ENCODE results near the gene ACSS3.
A peak's percentile ranks its signal among the peaks of the same experiment; 100 is the strongest.
"Not testable (repeated sequence)": the region's sequence is repeated elsewhere in the genome, so short reads cannot be mapped to it uniquely, and the experiment has no call there.

ACSS3 gene

GRCh38 chr12:81209772-81210225, 131.9 kb downstream of the ACSS3 start:
- H3K27ac ChIP-seq, H3K4me3 ChIP-seq: not testable (repeated sequence)

DNA sequence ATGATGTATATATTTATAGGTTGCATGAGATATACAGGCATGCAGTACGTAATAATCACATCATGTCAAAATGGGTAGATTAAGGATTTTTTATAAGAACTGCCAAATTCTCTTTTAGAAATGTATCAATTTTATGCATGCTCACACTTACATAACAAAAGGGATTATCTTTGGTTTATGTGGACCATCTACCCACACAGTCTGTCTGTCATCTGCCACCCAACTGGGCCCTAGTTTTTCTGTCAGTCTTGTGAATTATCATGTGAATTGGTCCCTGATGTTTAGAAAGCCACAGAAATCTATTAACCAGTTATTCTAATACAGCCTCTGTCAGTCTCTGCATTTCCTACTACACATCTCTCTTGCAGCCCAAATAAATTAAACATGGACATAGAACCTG, 133.4 kb downstream of the ACSS3 start:
- H3K27ac ChIP-seq: no peak overlapping the region

GRCh38 chr12:81212996-81213696, 135.3 kb downstream of the ACSS3 start:
- H3K4me3 ChIP-seq: no peak overlapping the region

More for the DNA sequence above, 133.4 kb downstream of the ACSS3 start:
- H3K4me3 ChIP-seq: no peak overlapping the region

GRCh38 chr12:81216739-81217138, 138.9 kb downstream of the ACSS3 start:
- H3K4me3 ChIP-seq: no peak overlapping the region
- no peak overlapping the region for H3K27ac ChIP-seq

More at GRCh38 chr12:81212996-81213696, 135.3 kb downstream of the ACSS3 start:
- H3K27ac ChIP-seq: no peak overlapping the region

- H3K4me3 ChIP-seq: no peak overlapping the region
Measured at GRCh38 chr12:81221681-81222080, 143.8 kb downstream of the ACSS3 start.

GRCh38 chr12:81222846-81223592, 145.1 kb downstream of the ACSS3 start:
- Histone ChIP-seq H3K4me3 (no peak overlapping the region), H3K27ac (peak overlapping the region in 3 of 21 experiments; percentile 18 to 47 (median 43))

More at GRCh38 chr12:81221681-81222080, 143.8 kb downstream of the ACSS3 start:
- H3K27ac ChIP-seq: no peak overlapping the region

DNA sequence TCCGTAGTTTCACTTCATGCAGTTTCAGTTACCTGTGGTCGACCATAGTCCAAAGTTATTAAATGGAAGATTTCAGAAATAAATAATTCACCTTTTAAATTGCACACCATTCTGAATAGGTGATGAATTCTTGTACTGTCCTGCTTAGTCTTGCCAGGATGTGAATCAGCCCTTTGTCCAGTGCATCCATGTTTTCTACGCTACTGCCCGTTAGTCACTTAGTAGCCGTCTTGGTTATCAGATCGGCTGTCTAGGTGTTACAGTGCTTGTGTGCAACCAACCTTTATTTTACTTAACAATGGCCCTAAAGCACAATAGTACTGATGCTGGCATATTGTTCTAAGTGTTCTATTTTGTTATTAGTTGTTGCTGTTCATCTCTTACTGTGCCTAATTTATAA, 146.7 kb downstream of the ACSS3 start:
- no peak overlapping the region for H3K4me3 ChIP-seq
- H3K27ac ChIP-seq: no peak overlapping the region

DNA sequence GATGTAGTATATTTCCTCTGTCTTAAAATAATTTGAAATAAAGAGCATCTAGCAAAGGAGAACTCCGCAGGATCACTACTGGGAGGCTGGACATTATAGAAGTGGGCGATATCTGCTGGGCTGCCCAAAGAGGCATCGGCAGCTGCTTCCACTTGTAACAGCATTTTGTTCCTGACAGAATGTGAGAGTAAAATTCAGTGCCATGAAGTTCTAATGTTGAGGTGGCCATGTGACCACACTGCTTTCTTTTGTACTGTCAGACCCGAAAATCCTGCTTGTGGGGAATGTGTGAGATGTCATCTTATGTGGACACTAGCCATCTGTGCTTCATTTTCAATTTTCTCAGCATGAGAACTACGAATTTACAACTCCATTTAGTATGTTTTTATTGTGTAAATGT, 151.9 kb downstream of the ACSS3 start:
- Histone ChIP-seq H3K27ac (no peak overlapping the region), H3K4me3 (no peak overlapping the region)

DNA sequence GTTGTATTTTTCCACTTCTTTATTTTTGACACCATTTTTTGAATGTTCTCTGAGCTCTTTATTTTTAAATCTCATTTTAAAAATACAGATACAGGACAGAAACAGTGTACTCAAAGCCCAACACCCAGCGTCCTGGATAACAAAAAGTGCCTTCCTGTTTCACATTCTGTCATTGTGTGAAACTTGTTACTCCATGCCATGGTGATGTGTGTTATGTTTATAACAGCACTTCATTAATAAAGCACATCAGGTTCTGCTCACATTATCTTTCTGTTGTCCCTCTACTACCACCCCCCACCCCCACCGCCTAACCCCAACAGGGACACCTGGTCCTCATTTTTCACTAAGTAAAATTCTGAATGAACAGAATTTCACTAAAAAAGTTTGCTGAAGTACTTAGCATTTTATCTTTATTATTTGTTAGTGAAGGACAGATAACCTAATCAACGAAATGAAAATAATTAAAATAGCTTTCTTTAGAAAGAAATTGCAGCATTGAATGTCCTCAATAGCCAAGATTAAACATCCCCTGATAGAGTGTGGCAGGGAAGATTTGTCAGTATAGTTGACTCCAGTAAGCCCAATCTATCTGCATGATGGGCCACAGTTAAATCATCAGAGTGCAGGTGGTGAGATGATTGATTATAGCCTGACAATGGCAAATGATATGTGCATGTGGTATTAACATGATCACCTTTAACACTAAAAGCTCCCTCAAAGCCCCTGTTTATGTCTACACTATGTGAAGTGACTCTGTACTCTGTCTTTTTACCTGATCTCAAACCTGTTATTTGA, 153.9 kb downstream of the ACSS3 start:
- Histone ChIP-seq H3K4me3 (no peak overlapping the region), H3K27ac (no peak overlapping the region)

- H3K4me3 ChIP-seq: no peak overlapping the region
Measured at GRCh38 chr12:81245458-81245857, 167.6 kb downstream of the ACSS3 start.

DNA sequence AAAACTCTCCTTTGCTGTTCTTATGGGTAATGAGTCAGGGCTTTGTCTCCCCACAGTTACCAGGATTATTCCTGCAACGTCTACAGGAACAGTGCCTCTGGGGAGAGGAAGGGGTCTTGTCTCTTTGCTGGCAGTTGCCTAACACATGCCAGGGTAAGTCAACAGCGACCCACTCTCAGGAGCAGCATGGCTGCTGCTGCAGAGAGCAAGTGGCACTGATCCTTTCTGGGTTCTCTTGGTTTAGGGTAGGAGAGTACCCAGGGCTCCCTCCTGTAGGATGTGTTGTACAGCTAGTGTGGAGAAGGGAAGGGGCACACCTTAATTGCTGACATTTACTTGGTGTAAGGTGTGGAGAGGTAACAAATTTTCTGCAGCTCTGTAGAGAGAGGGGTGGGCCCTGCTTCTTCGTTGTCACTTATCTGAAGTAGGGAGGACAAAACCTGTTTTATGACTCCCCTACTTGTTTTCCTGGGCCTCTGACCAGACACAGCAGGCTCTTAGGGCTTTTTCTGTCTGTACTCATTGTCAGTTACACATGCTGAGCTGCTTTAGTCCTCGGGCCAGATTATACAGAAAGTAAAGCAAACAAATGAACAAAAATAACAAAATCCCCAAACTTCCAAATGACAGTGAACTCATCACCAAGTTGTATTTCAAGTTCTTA, 168.2 kb downstream of the ACSS3 start:
- Histone ChIP-seq H3K27ac (no peak overlapping the region), H3K4me3 (no peak overlapping the region)

More at GRCh38 chr12:81245458-81245857, 167.6 kb downstream of the ACSS3 start:
- no peak overlapping the region for H3K27ac ChIP-seq

GRCh38 chr12:81249976-81250375, 172.1 kb downstream of the ACSS3 start:
- Histone ChIP-seq H3K4me3 (no peak overlapping the region), H3K27ac (no peak overlapping the region)

GRCh38 chr12:81252228-81252627, 174.3 kb downstream of the ACSS3 start:
- no peak overlapping the region for H3K27ac ChIP-seq
- H3K4me3 ChIP-seq: no peak overlapping the region

- Histone ChIP-seq H3K4me3 (no peak overlapping the region), H3K27ac (no peak overlapping the region)
Measured at GRCh38 chr12:81253360-81253759, 175.5 kb downstream of the ACSS3 start.

DNA sequence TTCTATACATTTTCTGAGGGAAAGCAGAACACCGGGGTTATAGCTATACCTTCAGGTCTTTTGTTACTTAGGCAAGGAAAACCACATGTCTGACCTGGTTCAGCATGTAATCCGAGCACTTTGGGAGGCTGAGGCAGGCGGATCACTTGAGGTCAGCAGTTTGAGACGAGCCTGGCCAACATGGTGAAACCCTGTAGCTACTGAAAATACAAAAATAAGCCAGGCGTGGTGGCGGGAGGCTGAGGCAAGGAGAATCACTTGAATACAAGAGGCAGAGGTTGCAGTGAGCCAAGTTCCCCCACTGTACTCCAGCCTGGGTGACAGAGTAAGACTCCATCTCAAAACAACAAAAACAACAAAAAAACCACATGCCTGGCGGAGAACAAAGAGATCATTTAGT, 177.6 kb downstream of the ACSS3 start:
- no peak overlapping the region for H3K4me3 ChIP-seq
- H3K27ac ChIP-seq: no peak overlapping the region

DNA sequence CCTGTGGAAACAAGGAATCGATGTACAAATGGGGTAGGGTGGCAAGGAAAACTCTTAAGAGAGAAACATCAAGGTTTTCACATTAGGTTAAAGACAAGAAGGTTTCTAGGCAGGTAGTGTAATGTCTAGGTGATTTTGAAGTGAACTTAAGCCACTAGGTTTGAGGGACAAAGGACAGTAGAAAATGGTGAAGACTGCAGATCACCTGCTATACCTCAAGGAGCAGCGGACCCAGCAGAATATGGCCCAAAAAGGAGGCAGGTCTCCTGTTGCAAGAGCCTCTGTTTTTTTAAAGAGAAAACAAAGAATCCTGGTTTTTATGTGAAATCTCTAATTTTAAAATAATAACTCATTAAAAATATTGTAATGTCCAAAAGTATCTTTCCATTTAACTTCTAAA, 178.1 kb downstream of the ACSS3 start:
- H3K27ac ChIP-seq: no peak overlapping the region
- H3K4me3 ChIP-seq: no peak overlapping the region

- Histone ChIP-seq H3K27ac (no peak overlapping the region), H3K4me3 (no peak overlapping the region)
Measured at GRCh38 chr12:81257947-81258551, 180.2 kb downstream of the ACSS3 start.

DNA sequence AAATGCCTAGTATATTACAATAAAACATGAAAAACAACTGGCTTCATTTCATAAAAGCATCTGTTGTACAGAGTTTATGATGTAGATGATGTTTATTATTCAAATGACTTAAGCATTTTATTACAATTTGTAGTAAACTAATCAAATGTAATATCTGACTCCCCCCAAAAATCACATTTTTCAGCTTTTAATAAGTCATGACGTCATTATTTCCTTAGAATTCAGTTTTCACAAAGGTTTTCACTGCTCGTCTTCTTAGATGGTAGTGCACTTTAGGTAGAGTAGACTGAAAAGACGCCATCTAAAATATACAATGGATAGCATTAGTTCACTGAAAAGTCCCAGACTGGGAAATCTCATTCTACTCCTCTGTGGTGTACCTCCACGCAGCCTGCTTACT, 181.5 kb downstream of the ACSS3 start:
- no peak overlapping the region for H3K27ac ChIP-seq

GRCh38 chr12:81261508-81262207, 183.8 kb downstream of the ACSS3 start:
- Histone ChIP-seq H3K4me3 (no peak overlapping the region), H3K27ac (no peak overlapping the region)

More for the DNA sequence above, 181.5 kb downstream of the ACSS3 start:
- no peak overlapping the region for H3K4me3 ChIP-seq

Measured in skin epidermis (tissue), 12 donors.